Osteocyte (in vitro differentiated cells): ENCODE measurements around the gene TMCC3. TPM values are rescaled to one million over a fixed set of nuclear protein-coding genes. Genes with fewer than 3 reads are reported as not detected.

ENCODE experiments used
- DNase-seq: peaks from one replicate; pipeline ENCODE4 v3.0.0; 2021; ENCODE audit warnings: mixed read lengths; ENCODE audit not compliant: unreplicated experiment; ENCODE audit errors: extremely low spot score
- H3K27ac Mint-ChIP-seq: one replicate; pipeline ENCODE4 v1.8.0; 2021; ENCODE audit warnings: mild to moderate bottlenecking, mixed read lengths; ENCODE audit not compliant: unreplicated experiment
- H3K27me3 Mint-ChIP-seq: one replicate; pipeline ENCODE4 v1.8.0; 2021; ENCODE audit warnings: mixed read lengths; ENCODE audit not compliant: unreplicated experiment
- H3K36me3 Mint-ChIP-seq: one replicate; pipeline ENCODE4 v1.8.0; 2021; ENCODE audit warnings: mixed read lengths; ENCODE audit not compliant: unreplicated experiment
- H3K4me1 Mint-ChIP-seq: one replicate; pipeline ENCODE4 v1.8.0; 2021; ENCODE audit warnings: mixed read lengths; ENCODE audit not compliant: unreplicated experiment
- H3K4me3 Mint-ChIP-seq: one replicate; pipeline ENCODE4 v1.8.0; 2021; ENCODE audit warnings: mild to moderate bottlenecking, moderate library complexity, mixed read lengths; ENCODE audit not compliant: unreplicated experiment
- H3K9me3 Mint-ChIP-seq: one replicate; pipeline ENCODE4 v1.8.0; 2021; ENCODE audit warnings: mixed read lengths; ENCODE audit not compliant: unreplicated experiment
- total RNA-seq: library from RNA; stranded (reverse); gene quantifications from 2 replicates; pipeline ENCODE4 v1.2.1, GENCODE V29; 2021
- TF ChIP-seq, protein P1 (sequence below): fragments of 200-600 bp; sonication (generic); IDR thresholded peaks from 2 replicates; pipeline ENCODE4 v1.5.0; 2021; ENCODE audit warnings: antibody characterized with exemption, mild to moderate bottlenecking, moderate library complexity

TMCC3 gene
- total RNA-seq, 1 donor from 2014 or later: not detected

DNA sequence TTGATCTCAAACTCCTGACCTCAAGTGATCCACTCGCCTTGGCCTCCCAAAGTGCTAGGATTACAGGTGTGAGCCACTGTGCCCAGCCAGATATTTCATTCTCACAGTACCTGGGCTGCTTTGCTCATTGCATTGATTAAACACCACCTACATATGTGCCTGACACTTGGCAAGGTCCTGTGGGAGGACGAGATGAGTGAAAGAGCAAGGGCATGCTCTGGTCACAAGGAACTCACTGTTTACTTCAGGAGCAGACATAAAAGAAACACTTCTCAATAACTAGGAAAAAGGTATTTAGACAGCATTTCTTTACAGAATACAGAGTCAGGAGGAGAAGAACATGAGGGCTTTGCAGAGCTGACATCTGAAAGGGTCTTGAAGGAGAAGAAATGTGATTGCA lies 91.7 kb downstream of the TMCC3 start:
- no peak overlapping the region for H3K4me3 Mint-ChIP-seq
- DNase-seq: no peak
- peaks cover 6% of the 10 kb centered on the region for H3K9me3 Mint-ChIP-seq
- H3K4me1 Mint-ChIP-seq: peaks cover 20% of the 10 kb centered on the region
- TF ChIP-seq, protein P1, sequence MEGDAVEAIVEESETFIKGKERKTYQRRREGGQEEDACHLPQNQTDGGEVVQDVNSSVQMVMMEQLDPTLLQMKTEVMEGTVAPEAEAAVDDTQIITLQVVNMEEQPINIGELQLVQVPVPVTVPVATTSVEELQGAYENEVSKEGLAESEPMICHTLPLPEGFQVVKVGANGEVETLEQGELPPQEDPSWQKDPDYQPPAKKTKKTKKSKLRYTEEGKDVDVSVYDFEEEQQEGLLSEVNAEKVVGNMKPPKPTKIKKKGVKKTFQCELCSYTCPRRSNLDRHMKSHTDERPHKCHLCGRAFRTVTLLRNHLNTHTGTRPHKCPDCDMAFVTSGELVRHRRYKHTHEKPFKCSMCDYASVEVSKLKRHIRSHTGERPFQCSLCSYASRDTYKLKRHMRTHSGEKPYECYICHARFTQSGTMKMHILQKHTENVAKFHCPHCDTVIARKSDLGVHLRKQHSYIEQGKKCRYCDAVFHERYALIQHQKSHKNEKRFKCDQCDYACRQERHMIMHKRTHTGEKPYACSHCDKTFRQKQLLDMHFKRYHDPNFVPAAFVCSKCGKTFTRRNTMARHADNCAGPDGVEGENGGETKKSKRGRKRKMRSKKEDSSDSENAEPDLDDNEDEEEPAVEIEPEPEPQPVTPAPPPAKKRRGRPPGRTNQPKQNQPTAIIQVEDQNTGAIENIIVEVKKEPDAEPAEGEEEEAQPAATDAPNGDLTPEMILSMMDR: no peak
- H3K36me3 Mint-ChIP-seq: no peaks in the 10 kb centered on the region
- no peak overlapping the region for H3K27ac Mint-ChIP-seq
- H3K27me3 Mint-ChIP-seq: peaks cover 56% of the 10 kb centered on the region

DNA sequence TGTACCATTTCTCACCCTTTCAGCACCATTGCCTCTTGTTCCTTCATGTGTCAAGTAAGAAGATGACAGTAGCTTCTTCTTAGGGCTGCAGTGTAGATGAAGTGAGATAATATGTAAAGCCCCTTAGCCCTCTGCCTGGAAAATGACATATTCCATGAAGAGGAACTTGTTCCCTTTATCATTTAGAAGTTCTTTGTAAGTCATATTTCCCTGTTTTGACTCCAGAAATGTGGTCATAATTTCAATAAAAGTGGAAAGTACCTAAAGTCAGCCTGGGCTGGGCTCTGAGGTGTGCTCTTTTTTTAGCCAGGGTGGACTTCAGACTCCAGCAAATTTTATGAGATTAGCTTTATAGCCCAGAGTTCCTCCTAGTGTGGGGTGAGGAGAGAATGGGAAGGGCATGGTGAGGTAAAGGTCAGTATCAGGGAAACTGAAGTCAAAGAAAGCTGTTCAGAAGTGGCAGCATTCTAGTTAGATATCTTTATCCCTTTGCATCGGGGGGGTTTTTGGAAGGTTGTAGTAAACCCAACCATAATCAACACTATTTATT lies 92.5 kb downstream of the TMCC3 start:
- no peak overlapping the region for H3K4me3 Mint-ChIP-seq

DNA sequence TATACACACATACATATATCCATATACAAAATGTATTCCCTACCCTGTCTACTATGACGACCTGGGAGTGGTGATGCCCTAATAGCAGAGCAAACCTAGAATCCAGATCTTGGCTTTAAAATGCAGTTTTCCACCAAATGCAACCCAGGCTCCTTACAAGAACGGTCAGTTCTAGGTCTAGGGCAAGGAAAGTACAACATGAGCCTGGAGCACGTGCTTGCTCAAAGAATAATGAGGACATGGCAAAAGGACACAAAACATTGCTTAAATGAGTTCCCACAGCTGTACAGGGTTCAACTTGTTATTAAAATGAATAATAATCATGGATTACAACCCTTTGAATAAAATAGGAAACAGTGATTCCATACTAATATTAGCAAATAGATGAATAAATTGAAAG lies 94.7 kb downstream of the TMCC3 start:
- Mint-ChIP-seq H3K4me3 (no peak overlapping the region), H3K4me1 (peaks cover 6% of the 10 kb centered on the region), H3K36me3 (no peaks in the 10 kb centered on the region), H3K9me3 (peaks cover 6% of the 10 kb centered on the region), H3K27ac (no peak overlapping the region), H3K27me3 (peaks cover 45% of the 10 kb centered on the region)
- DNase-seq: no peak
- TF ChIP-seq, protein P1: no peak

More for the DNA sequence above, 92.5 kb downstream of the TMCC3 start:
- Mint-ChIP-seq H3K9me3 (peaks cover 6% of the 10 kb centered on the region), H3K27ac (no peak overlapping the region), H3K4me1 (peaks cover 20% of the 10 kb centered on the region), H3K36me3 (no peaks in the 10 kb centered on the region), H3K27me3 (peaks cover 56% of the 10 kb centered on the region)
- DNase-seq: no peak
- TF ChIP-seq, protein P1: no peak

DNA sequence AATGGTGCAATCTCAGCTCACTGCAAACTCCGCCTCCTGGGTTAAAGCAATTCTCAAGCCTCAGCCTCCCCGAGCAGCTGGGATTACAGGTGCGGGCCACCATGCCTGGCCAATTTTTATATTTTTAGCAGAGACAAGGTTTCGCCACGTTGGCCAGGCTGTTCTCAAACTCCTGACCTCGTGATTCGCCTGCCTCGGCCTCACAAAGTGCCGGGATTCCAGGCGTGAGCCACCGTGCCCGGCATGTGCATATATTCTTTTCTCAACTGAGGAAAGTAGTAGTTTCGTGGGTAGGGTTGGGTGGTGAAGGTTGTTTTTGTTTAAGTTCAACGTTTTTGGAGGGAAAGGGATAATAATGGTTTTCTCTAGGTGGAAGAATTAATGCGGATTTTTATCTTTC lies 96.5 kb downstream of the TMCC3 start:
- no peak for DNase-seq
- TF ChIP-seq, protein P1: no peak
- Mint-ChIP-seq H3K9me3 (peaks cover 6% of the 10 kb centered on the region), H3K27ac (no peak overlapping the region), H3K36me3 (no peaks in the 10 kb centered on the region), H3K4me1 (no peaks in the 10 kb centered on the region), H3K27me3 (peaks cover 31% of the 10 kb centered on the region), H3K4me3 (no peak overlapping the region)

DNA sequence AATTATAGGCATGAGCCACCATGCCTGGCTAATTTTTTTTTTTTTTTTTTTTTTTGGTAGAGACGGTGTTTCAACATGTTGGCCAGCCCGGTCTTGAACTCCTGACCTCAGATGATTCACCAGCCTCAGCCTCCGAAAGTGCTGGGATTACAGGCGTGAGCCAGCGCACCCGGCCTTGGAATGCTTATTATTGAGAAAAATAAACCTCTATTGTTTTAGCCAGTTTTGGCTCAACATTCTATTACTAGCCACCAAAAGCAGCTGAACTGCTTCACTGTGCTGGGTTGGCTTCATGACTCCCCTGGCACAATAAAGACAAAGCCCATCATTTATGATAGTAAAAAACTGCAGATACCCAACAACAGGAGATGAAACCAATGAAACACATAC lies 97.2 kb downstream of the TMCC3 start:
- H3K4me3 Mint-ChIP-seq: no peak overlapping the region
- TF ChIP-seq, protein P1: no peak
- peaks cover 26% of the 10 kb centered on the region for H3K27me3 Mint-ChIP-seq
- DNase-seq: no peak
- no peaks in the 10 kb centered on the region for H3K4me1 Mint-ChIP-seq
- H3K36me3 Mint-ChIP-seq: no peaks in the 10 kb centered on the region
- H3K27ac Mint-ChIP-seq: no peak overlapping the region
- H3K9me3 Mint-ChIP-seq: peaks cover 6% of the 10 kb centered on the region
